Measurements from ENCODE around the gene TTLL12.
A peak's percentile ranks its signal among the peaks of the same experiment; 100 is the strongest.

The TTLL12 gene

GRCh38 chr22:43171019-43171491, 15.9 kb downstream of the TTLL12 start:
- DNase-seq: no peak

GRCh38 chr22:43170131-43170480, 16.8 kb downstream of the TTLL12 start:
- no peak for DNase-seq

- no peak for DNase-seq
Observed at GRCh38 chr22:43169310-43170130, 17.4 kb downstream of the TTLL12 start.

GRCh38 chr22:43168471-43169309, 18.2 kb downstream of the TTLL12 start:
- no peak for DNase-seq

- no peak for DNase-seq
Observed at GRCh38 chr22:43167001-43167589, 19.8 kb downstream of the TTLL12 start.

- DNase-seq: no peak
Observed at GRCh38 chr22:43166132-43166930, 20.6 kb downstream of the TTLL12 start.

GRCh38 chr22:43164636-43165035, 22.3 kb downstream of the TTLL12 start:
- no peak for DNase-seq

- no peak for DNase-seq
Observed at GRCh38 chr22:43163241-43163795, 23.6 kb downstream of the TTLL12 start.

GRCh38 chr22:43162412-43163150, 24.4 kb downstream of the TTLL12 start:
- no peak for DNase-seq

- DNase-seq: no peak
Observed at GRCh38 chr22:43160497-43161126, 26.3 kb downstream of the TTLL12 start.

GRCh38 chr22:43159484-43160178, 27.3 kb downstream of the TTLL12 start:
- DNase-seq: no peak

GRCh38 chr22:43158778-43159483, 28.0 kb downstream of the TTLL12 start:
- no peak for DNase-seq

GRCh38 chr22:43157874-43158546, 28.9 kb downstream of the TTLL12 start:
- no peak for DNase-seq

GRCh38 chr22:43156413-43156812, 30.5 kb downstream of the TTLL12 start:
- DNase-seq: no peak

GRCh38 chr22:43155789-43156188, 31.1 kb downstream of the TTLL12 start:
- no peak for DNase-seq

GRCh38 chr22:43154887-43155536, 31.9 kb downstream of the TTLL12 start:
- DNase-seq: no peak

GRCh38 chr22:43153899-43154298, 33.0 kb downstream of the TTLL12 start:
- no peak for DNase-seq

GRCh38 chr22:43152357-43153071, 34.4 kb downstream of the TTLL12 start:
- peak; percentile 68 to 70 for DNase-seq
